HG02938 (cell line): Measurements from ENCODE around the gene CASTOR1.

Experiments used
- ATAC-seq: cut with Tn5 transposase; IDR thresholded peaks from one replicate; pipeline ENCODE4 v1.9.1; 2021; ENCODE audit warnings: mild to moderate bottlenecking, moderate library complexity; ENCODE audit not compliant: unreplicated experiment

The CASTOR1 gene

GRCh38 chr22:30266445-30267381, 22.6 kb downstream of the CASTOR1 start, which contains the start of gene OSM:
TSS of gene OSM (minus strand) at chr22:30266851. CDS start at chr22:30266799, 52 bp downstream.
- ATAC-seq = no peak

- ATAC-seq = no peak
These were observed 23.4 kb downstream of the CASTOR1 start for GRCh38 chr22:30265823-30266444.

- no peak for ATAC-seq
These were observed 24.1 kb downstream of the CASTOR1 start for GRCh38 chr22:30265131-30265720.

- no peak for ATAC-seq
These were observed 25.4 kb downstream of the CASTOR1 start for GRCh38 chr22:30263883-30264282.

GRCh38 chr22:30262917-30263741, 26.2 kb downstream of the CASTOR1 start:
- ATAC-seq = no peak

- ATAC-seq = no peak
These were observed 27.2 kb downstream of the CASTOR1 start for GRCh38 chr22:30262112-30262511.

- no peak for ATAC-seq
These were observed 28.2 kb downstream of the CASTOR1 start for GRCh38 chr22:30261134-30261533.

- ATAC-seq = no peak
These were observed 28.6 kb downstream of the CASTOR1 start for GRCh38 chr22:30260682-30261081.

GRCh38 chr22:30260276-30260675, 29.0 kb downstream of the CASTOR1 start:
- ATAC-seq = no peak

- no peak for ATAC-seq
These were observed 35.0 kb downstream of the CASTOR1 start for GRCh38 chr22:30254314-30254713.

- no peak for ATAC-seq
These were observed 36.0 kb downstream of the CASTOR1 start for GRCh38 chr22:30253205-30253852.

GRCh38 chr22:30252411-30253204, 36.7 kb downstream of the CASTOR1 start:
- no peak for ATAC-seq

GRCh38 chr22:30251711-30252110, 37.6 kb downstream of the CASTOR1 start:
- no peak for ATAC-seq

GRCh38 chr22:30250661-30251267, 38.5 kb downstream of the CASTOR1 start:
- no peak for ATAC-seq

- ATAC-seq = no peak
These were observed 39.2 kb downstream of the CASTOR1 start for GRCh38 chr22:30250039-30250565.

- ATAC-seq = no peak
These were observed 40.0 kb downstream of the CASTOR1 start for GRCh38 chr22:30249049-30250038.

GRCh38 chr22:30248484-30248883, 40.8 kb downstream of the CASTOR1 start:
- no peak for ATAC-seq

GRCh38 chr22:30247974-30248373, 41.3 kb downstream of the CASTOR1 start:
- no peak for ATAC-seq
